ENCODE results near the gene OTOG.
A peak's percentile ranks its signal among the peaks of the same experiment; 100 is the strongest.

The OTOG gene

DNA sequence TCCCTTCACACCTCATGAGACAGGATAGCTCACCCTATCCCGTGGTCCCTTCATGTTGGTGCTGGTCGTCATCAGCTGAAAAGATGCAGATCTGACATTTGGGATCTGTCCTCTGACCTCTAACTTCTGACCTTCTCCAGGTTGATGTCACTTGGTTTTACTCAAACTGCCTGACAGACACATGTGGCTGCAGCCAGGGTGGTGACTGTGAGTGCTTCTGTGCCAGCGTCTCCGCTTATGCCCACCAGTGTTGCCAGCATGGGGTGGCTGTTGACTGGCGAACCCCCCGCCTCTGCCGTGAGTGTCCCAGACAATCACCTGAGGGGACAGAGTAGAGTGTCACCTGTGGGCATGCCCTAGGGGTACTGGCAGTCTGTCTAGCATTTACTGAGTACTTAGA lies 49.7 kb downstream of the OTOG start:
- no peak for DNase-seq (ENCODE audit: low read depth)
- no peak overlapping the region for H3K4me3 ChIP-seq (ENCODE audit: low read length)
- no peak for TF ChIP-seq CTCF (IDR thresholded peaks at IDR 0.05; ENCODE audit: insufficient read depth, low read depth, low read length, missing control alignments)

DNA sequence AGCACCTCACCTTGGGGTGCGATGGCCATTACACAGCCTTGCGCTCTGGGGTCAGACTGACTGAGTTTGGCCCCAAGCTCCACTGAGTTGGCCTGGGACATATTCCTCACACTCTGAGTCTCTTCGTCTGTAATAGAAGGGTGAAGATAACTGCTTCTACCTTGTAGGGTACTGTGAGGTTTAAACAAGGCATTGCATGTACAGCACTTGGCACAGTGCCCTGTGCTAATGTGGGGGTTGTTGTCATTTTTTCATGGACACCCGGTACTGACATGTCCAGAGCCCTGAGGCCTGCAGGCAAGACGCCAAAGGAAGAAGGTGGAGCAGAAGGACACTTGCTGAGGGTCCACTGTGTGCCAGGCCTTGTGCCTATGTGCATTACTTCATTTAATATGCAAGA lies 50.7 kb downstream of the OTOG start:
- no peak overlapping the region for H3K4me3 ChIP-seq (ENCODE audit: low read length)
- TF ChIP-seq CTCF (IDR thresholded peaks at IDR 0.05; ENCODE audit: insufficient read depth, low read depth, low read length, missing control alignments) = no peak
- no peak for DNase-seq (ENCODE audit: low read depth)

DNA sequence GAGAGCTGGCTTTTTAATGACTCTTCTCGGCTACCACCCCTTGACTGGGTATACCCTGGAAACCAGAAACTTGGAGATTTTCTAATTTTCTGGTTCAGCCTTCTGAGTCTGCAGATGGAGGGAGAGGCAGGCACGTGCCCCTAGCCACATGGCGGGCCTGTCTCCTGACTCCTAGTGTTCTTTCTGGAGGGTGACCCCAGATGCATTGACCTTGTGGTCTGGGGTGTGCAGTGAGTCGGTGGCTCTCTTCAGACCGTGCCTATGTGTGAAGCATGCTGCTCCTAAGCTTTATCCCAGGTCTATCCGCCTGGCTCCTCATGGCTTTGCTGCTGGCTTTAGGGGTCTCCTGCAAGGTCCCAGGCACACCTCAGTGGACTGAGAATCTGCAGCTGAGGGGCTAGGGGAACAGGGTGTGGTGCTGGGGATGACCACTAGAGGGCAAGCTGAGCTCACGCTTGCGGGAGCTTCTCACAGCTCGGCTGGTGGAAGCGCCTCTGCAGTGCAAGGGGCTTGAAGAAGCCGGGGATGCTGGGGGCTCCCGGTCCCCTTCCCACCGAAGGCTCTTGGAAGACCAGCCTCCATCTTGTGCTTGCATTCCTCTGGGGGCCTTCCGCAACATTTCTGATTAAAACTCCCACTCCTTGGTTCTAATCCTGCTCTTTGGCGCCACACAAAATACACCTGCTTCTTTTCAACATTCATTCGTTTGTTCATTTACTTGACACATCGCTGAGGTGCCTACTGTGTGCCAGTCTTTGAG lies 51.8 kb downstream of the OTOG start:
- DNase-seq (ENCODE audit: low read depth) = peak; percentile 66
- no peak overlapping the region for H3K4me3 ChIP-seq (ENCODE audit: low read length)
- TF ChIP-seq CTCF (IDR thresholded peaks at IDR 0.05; ENCODE audit: insufficient read depth, low read depth, low read length, missing control alignments) = peak; percentile 98

GRCh38 chr11:17599460-17599925 lies 52.4 kb downstream of the OTOG start:
- DNase-seq (ENCODE audit: low read depth) = no peak
- no peak for TF ChIP-seq CTCF (IDR thresholded peaks at IDR 0.05; ENCODE audit: insufficient read depth, low read depth, low read length, missing control alignments)
- no peak overlapping the region for H3K4me3 ChIP-seq (ENCODE audit: low read length)

- no peak overlapping the region for H3K4me3 ChIP-seq (ENCODE audit: low read length)
- TF ChIP-seq CTCF (IDR thresholded peaks at IDR 0.05; ENCODE audit: insufficient read depth, low read depth, low read length, missing control alignments) = no peak
- no peak for DNase-seq (ENCODE audit: low read depth)
Measured at GRCh38 chr11:17600316-17601255, 53.5 kb downstream of the OTOG start.

DNA sequence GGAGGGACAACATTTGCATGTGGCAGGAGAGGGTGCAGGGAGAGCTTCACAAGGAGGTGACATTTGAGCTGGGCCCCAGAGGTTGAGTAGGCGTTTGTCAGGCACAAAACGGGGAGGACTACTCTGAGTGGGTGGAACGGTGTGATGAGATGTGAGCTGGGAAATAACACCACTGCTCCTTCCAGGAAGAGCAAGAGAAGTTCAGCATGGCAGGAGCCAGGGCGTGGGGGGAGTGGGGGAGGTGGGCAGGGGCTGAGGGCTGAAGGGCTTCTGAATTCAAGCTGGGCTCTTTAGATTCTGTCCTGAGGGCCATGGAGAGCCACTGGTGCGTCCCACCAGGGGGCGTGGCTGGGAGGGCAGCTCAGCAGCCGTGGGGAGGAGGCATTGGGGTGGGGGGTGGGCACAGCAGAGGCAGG lies 54.2 kb downstream of the OTOG start:
- DNase-seq (ENCODE audit: low read depth) = no peak
- no peak overlapping the region for H3K4me3 ChIP-seq (ENCODE audit: low read length)
- TF ChIP-seq CTCF (IDR thresholded peaks at IDR 0.05; ENCODE audit: insufficient read depth, low read depth, low read length, missing control alignments) = no peak
